GM19324 (cell line): ENCODE data around the gene UTS2R.
"Not testable (repeated sequence)": the region's sequence is repeated elsewhere in the genome, so short reads cannot be mapped to it uniquely, and the experiment has no call there.

ENCODE experiments used
- ATAC-seq: cut with Tn5 transposase; IDR thresholded peaks from one replicate; pipeline ENCODE4 v1.9.1; 2021; ENCODE audit warnings: mild to moderate bottlenecking, moderate library complexity; ENCODE audit not compliant: unreplicated experiment, low FRiP score

Gene UTS2R

GRCh38 chr17:82403662-82404660 is 32.4 kb downstream of the UTS2R start:
- no peak for ATAC-seq

GRCh38 chr17:82405051-82405450 is 33.5 kb downstream of the UTS2R start:
- ATAC-seq, result no peak

DNA sequence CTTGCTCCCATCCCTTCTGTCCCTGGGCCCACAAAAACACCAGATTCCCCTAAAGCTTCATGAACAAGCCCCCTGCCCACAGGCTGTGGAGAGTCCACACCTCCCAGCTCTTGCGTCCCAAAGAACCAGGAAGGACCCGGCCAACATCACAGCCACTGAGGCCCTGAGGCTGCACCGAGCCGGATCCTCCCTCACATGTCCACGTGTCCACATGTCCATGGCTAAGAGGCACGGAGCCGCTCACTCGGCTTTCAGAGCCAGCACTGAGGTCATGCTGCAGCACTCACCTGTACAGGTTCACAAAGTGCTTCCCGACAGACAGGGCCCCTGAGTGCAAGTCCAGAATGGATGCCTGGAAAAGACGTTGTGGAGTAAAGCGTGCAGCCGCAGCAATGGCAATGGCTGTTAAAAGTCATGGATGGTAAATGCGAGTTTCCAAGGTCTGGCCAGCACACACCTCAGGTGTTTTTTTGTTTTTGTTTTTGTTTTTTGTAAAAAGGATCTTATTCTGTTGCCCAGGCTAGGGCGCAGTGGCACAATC is 34.6 kb downstream of the UTS2R start:
- ATAC-seq, result no peak

GRCh38 chr17:82407255-82407654 is 35.7 kb downstream of the UTS2R start:
- no peak for ATAC-seq

- no peak for ATAC-seq
Measured at GRCh38 chr17:82408288-82408937, 36.8 kb downstream of the UTS2R start.

DNA sequence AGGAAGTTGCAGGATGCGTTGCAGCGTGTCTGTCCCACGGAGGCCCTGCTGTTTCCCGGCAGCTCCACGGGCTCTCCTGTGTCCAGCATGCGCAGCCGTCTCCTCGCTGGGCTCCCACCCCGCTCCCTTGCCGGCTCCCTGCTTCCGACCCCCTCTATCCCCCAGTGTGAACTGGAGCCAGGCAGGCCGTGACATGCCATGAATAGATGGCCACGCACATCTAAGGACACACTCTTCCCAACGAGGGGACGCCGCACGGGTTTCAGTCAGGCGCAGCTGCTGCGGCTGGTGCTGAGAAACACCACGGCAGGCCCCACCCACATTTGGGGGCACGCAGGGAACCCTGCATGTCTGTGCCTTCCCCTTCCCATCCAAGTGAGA is 37.4 kb downstream of the UTS2R start:
- no peak for ATAC-seq

DNA sequence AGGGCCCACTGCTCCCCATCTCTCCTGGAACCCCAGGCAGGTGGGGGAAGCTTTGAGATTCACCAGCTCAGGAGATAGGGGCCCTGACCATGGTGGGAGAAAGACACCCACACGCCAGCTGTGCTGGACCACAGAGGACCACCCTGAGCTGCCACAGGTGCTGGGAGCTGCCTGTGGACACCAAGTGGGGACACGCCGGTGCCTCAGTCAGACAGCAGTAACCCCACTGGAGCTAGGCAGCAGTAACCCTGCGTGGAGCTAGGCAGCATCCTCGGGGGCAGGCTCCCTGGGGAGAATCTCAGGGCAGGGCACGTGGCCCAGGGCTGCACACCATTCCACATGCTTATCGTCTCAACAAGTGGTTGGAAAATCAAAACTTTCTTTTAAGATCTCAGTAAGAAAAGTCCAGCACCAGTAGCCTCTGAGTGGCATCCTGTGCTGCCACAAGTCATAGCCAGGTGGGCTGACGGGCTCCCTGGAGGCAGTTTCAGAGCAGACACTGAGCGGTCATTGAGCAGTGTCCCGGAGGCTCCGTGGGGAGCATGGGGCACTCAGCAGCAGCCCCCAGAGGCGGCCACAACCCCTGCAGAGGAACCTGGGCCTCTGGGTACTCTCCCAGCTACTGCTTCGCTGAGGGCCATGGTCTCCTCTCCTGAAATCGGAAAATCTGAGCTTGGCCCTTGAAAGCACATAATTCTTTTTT is 38.6 kb downstream of the UTS2R start:
- no peak for ATAC-seq

DNA sequence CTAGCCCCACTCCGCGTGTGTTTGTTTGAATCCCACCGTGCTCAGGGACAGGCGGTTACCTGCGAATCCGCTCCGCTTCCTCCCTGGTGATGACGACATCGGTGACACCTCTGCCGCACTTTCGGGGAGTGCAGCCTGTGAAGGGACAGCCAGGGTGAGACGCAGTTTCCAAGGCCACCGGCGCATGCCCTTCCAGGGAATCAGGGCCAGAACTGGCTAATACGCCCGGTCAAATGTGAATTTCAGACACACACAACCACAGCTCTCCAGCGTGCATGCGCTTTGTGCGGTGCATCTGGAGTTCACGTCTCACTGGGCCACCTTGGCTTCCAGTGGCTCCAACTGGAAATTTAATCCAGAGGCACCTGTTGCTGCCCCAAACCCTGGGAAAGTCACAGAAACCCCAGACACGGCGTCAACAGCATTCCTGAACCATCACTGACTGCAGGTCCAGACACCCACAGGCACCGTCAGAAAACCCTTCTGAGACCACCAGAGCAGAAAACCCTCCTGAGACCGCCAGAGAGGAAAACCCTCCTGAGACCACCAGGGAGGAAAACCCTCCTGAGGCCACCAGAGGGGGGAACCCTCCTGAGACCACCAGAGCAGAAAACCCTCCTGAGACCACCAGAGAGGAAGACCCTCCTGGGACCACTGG is 40.0 kb downstream of the UTS2R start:
- no peak for ATAC-seq

- ATAC-seq, result not testable (repeated sequence)
Measured at GRCh38 chr17:82412081-82412480, 40.5 kb downstream of the UTS2R start.

- no peak for ATAC-seq
Measured at GRCh38 chr17:82412535-82413520, 41.3 kb downstream of the UTS2R start.

DNA sequence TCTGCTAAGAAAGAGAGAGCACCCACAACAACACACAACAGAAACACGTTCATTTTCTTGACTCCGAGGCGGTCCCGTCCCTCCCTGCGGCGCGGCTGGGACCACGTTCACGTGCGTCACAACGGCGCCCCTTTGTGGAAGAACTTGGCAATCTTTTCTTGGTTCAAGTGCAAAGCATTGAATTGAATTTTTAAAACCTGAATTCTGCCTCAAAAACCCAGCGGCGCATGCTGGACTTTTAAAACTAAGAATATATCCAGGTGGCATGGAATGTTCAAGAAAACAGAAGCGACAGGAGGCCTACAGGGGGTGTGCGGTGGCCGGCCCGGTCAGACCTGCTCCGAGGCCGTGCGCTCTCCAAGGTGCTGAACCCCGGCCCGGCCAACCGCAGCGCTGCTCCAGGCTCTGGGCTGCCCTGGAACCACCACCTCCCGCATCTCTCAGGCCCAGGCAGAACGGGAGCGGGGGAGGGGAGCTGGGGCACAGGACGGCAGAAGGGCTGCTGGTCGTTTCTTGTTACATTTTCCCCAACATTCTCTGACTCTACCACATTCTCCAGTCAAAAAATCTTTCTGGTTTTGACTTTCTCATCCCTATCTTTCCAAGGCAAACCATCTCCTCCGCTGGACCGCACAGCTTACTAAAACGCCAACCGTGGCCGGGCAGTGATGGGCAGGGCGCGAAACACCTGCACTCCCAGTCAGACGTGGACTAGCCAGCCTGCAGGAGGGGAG is 43.1 kb downstream of the UTS2R start:
- no peak for ATAC-seq

- no peak for ATAC-seq
Measured at GRCh38 chr17:82415336-82415735, 43.8 kb downstream of the UTS2R start.

DNA sequence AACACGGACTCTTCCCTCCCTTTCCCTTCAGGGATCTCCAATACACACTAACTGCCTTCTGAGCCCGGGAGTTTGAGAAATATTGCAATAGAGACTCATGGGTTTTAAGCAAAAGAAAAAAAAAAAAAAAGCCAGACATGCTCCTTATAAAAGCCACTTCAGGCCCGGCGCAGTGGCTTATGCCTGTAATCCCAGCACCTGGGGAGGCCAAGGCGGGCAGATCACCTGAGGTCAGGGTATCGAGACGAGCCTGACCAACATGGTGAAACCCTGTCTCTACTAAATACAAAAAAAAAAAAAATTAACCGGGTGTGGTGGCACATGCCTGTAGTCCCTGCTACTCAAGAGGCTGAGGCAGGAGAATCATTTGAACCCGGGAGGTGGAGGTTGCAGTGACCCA is 44.2 kb downstream of the UTS2R start:
- ATAC-seq, result no peak

GRCh38 chr17:82416264-82416663 is 44.7 kb downstream of the UTS2R start:
- no peak for ATAC-seq

GRCh38 chr17:82416771-82417170 is 45.2 kb downstream of the UTS2R start:
- ATAC-seq, result no peak

GRCh38 chr17:82418001-82418986 is 46.7 kb downstream of the UTS2R start, which contains the start of the genes HEXD and OGFOD3:
Gene HEXD, plus strand, starts transcription at chr17:82418347. Its CDS starts 1,453 bp downstream, at chr17:82419800.
Gene OGFOD3, minus strand, starts transcription at chr17:82418586. Its CDS starts 101 bp downstream, at chr17:82418485.
- ATAC-seq, result peak; percentile 91

DNA sequence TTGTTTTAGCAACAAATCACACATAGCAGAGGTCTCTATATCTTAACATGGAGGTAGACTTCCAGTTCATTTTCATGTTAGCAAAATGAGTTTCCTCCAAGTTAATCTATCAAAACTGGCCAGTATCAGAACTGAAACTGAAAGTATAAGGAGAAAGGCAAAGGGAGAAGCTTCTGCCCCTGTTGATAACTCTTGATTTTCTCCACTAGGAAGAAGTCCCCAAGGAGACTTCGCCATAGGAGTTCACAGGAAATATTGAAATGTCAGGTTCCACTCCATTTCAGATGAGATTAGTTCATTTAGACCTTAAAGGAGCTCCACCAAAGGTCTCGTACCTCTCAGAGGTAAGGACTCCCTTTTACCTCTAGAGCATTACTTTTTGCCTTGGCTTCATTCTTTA is 48.0 kb downstream of the UTS2R start:
- ATAC-seq, result no peak
